DOHH2 (cell line): Measurements from ENCODE around the gene TDRD12.

Experiments
- EZH2phosphoT487 ChIP-seq: fragments of 200-600 bp; sonication (generic); IDR thresholded peaks from 2 replicates; pipeline ENCODE4 v1.6.1; 2017; ENCODE audit warnings: borderline replicate concordance, mild to moderate bottlenecking, antibody characterized with exemption, low read length, moderate library complexity, mixed read lengths
- TF ChIP-seq, protein P1 (sequence below): fragments of 200-600 bp; sonication (generic); IDR thresholded peaks from one replicate; pipeline ENCODE4 v1.5.1; 2014; ENCODE audit warnings: antibody characterized with exemption, mild to moderate bottlenecking, low read depth, low read length; ENCODE audit not compliant: poor library complexity, severe bottlenecking

DNA sequence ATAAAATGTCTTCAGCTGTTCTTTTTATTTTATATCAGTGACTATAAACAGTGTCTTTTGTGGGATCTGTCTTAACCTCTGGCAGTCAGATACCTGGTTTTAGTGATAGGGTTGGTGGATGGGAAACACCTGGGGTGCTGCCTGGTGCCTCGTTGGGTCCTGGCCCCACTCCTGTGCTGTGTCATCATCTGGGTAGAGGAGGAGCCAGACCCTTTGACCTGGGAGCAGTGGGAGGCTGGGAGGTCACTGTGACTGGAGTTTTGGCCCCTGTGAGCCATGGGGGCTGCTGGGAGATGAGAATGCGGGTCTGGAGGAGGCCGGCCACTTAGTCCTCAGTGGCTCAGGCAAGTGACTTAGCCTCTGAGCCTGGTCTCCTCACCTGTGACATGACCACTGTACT lies 29.4 kb downstream of the TDRD12 start:
- TF ChIP-seq, protein P1, sequence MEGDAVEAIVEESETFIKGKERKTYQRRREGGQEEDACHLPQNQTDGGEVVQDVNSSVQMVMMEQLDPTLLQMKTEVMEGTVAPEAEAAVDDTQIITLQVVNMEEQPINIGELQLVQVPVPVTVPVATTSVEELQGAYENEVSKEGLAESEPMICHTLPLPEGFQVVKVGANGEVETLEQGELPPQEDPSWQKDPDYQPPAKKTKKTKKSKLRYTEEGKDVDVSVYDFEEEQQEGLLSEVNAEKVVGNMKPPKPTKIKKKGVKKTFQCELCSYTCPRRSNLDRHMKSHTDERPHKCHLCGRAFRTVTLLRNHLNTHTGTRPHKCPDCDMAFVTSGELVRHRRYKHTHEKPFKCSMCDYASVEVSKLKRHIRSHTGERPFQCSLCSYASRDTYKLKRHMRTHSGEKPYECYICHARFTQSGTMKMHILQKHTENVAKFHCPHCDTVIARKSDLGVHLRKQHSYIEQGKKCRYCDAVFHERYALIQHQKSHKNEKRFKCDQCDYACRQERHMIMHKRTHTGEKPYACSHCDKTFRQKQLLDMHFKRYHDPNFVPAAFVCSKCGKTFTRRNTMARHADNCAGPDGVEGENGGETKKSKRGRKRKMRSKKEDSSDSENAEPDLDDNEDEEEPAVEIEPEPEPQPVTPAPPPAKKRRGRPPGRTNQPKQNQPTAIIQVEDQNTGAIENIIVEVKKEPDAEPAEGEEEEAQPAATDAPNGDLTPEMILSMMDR = no peak
- TF ChIP-seq EZH2phosphoT487 = no peak
